ENCODE data around the gene AFAP1.

DNA sequence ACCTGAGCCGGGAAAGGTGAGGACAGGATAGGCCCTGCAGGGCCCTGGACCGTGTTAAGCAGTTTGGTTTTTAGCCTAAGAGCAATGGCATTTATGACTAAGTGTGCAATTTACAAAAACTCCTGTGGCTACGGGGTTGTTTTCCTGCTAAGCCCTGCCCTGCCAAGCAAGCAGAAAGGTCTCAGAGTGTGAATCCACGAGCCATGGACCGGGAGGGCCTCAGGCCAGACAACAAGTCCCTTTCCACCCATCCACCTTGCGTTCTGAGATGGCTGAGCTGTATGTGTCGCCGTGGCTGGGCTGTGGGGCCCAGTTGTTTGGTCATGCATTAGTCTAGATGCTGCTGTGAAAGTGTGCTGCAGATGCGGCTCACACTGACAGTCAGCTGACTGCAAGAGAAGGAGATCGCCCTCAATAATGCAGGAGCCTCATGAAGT lies 33.9 kb upstream of the AFAP1 start:
- no peak for TF ChIP-seq CTCF (IDR thresholded peaks at IDR 0.05)
- no peak for TF ChIP-seq EZH2 (IDR thresholded peaks at IDR 0.05)
- TF ChIP-seq EZH2phosphoT487 (IDR thresholded peaks at IDR 0.05) = no peak

Measured in neural progenitor cell (in vitro differentiated cells).